GM18907 (cell line): ENCODE results near the gene IFIT1B.
A peak's percentile ranks its signal among the peaks of the same experiment; 100 is the strongest.
"Not testable (repeated sequence)": the region's sequence is repeated elsewhere in the genome, so short reads cannot be mapped to it uniquely, and the experiment has no call there.

Experiments used
- ATAC-seq: cut with Tn5 transposase; IDR thresholded peaks from one replicate; pipeline ENCODE4 v1.9.1; 2021; ENCODE audit warnings: mild to moderate bottlenecking, moderate library complexity; ENCODE audit not compliant: unreplicated experiment

The IFIT1B gene

DNA sequence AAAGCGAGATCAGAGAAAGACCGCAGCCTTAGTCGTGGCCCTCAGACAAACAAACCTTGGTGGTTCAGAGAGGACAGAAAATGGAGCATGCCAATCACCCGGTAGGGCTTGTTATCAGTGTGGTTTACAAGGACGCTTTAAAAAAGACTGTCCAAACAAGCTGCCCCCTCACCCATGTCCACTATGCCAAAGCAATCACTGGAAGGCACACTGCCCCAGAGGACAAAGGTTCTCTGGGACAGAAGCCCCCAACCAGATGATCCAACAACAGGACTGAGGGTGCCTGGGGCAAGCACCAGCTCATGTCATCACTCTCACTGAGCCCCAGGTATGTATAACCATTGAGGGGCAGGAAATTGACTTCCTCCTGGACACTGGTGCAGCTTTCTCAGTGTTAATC is 31.4 kb downstream of the IFIT1B start:
- not testable (repeated sequence) for ATAC-seq

DNA sequence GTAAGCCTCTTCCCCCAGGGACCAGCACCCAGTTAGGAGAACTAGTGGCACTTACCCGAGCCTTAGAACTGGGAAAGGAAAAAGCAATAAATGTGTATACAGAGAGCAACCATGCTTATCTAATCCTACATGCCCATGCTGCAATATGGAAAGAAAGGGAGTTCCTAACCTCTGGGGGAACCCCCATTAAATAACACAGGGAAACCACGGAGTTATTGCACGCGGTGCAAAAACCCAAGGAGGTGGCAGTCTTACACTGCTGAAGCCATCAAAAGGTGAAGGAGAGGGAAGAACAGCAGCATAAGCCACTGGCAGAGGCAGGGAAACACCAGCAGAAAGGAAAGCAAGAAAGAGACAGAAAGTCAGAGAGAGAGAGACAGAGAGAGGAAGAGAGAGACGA is 32.7 kb downstream of the IFIT1B start:
- ATAC-seq: not testable (repeated sequence)

DNA sequence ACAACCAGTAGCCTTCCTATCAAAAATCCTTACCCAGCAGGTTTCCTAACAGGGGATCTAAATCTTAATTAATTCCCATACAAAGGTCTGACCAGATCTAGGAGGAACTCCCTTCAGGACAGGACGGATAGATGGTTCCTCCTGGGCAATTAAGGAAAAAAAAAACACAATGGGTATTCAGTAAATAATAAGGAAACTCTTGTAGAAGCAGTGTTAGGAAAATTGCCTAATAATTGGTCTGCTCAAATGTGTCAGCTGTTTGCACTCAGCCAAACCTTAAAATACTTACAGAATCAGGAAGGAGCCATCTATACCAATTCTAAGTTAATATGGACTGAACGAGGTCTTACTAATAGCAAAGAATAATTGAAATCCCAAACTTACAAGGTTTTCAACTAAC is 33.3 kb downstream of the IFIT1B start:
- not testable (repeated sequence) for ATAC-seq

DNA sequence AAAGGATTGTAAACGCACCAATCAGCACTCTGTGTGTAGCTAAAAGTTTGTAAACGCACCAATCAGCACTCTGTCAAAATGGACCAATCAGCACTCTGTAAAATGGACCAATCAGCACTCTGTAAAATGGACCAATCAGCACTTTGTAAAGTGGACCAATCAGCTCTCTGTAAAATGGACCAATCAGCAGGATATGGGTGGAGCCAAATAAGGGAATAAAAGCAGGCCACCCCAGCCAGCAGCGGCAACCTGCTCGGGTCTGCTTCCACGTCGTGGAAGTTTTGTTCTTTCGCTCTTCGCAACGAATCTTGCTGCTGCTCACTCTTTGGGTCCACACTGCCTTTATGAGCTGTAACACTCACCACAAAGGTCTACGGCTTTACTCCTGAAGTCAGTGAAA is 34.4 kb downstream of the IFIT1B start:
- ATAC-seq: not testable (repeated sequence)

DNA sequence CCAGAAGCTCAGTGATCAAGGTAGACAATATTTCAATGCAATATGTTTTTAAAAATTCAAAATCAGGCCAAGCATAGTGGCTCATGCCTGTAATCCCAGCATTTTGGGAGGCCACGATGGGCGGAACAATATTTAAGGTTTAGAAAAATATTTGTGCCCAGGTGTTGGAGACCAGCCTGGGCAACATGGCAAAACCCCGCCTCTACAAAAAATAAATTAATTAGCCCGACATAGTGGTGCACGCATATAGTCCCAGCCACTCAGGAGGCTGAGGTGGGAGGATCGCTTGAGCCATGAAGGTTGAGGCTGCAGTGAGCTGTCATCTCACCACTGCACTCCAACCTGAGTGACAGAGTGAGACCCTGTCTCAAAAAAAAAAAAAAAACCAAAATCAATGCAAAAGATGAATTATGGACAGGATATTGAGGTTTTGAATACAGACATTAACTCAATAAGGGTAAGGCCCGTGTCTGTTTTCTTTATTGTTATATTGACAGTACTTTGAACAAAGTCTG is 35.6 kb downstream of the IFIT1B start:
- no peak for ATAC-seq

DNA sequence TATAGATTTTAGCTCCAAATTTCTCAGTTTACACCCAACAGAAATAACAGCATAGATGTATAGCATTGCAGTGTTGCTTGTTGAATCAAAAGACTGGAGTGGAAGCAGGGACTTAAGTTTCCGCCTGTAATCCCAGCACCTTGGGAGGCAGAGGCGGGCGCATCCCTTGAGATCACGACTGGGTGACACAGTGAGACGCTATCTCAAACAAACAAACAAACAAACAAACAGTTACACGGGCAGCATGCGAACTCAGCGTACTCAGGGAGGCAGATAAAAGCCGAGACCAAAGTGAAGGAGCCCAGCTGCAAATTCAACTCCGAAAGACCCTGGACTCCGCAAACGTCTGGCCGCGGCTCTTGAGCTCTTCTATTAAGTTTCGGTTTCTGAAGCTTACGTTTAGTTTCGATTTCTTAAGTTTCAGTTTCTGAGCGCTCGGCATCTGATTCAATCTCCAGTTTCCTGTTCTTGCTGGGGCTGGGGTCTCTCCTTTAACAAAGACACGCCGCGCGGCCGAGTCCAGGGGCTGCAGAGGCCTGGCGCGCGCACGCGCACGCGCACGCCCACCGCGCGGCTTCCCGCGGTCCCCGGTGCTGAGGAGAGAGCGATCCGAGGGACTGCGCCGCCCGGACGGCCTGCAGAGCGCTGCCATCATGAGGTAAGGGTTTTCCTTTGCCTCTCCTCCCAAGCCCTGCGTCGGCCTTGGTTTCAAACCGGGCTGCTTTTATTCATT is 36.5 kb downstream of the IFIT1B start, which contains the start of gene IFIT5:
IFIT5 (plus strand) TSS at position 423 of the 733 bp plus-strand sequence; CDS start at position 654, 231 bp downstream.
- ATAC-seq: peak; percentile 80

DNA sequence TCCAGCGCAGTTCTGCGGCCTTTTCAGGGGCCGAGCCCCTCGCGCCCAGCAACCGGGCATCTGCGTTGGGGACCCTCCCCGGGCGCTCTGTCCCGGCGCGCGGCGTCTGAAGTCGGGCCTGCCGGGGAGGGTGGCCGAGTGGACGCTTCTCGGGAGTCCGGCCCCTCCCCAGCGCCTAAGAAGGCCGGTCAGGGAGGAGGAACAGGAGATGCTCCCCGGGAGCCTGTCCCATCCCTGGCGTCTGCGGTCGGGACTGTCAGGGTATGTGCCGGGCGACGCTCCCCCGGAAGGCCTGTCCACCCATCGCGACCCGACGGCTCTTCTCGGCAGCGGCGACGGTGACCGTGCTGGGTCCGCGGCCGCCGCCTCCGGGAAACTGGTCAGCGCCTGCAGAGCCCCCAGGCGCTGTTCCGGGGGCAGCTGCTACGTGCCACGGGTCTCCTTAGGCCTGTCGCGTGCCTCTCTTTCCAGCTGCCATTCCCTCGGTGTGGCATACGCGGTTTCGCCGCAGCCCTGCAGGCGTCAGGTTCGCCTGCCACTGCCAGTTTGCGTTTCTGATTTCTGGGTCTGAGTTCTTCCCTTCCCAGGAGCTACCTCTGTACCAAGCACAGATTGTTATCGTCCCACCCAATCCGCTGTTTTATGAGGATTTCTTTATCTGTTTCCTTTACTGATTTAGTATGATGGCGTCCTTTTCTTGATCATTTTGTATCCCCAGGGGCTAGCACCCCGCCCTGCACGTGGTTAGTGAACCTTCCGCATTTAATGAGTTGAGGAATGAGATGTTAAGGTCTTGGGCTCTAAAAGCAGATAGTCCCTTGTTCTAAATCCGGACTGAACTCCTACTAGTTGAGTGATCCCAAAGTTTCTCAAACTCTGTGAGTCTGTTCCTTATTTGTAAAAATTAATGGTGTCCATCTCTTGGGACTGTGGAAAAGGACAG is 37.3 kb downstream of the IFIT1B start:
- peak; percentile 43 for ATAC-seq

DNA sequence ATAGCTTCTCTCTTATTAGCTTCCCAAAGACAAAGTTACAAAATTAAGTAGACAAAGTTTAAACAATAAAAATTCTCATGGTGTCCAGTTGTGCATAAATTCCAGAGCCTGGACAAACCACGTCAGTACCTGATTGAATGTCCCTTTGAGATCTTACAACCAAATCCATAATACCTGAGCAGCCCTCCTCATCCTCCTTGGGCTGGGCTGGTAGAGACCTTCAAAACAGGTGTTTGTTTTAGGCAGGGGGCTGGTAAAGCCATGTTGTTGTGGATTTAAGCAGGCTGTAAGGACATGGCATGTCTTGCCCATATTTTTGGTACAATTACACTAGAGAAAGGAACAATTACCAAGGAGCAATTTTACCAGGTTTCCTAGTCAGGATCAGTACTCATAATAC is 38.6 kb downstream of the IFIT1B start:
- no peak for ATAC-seq

DNA sequence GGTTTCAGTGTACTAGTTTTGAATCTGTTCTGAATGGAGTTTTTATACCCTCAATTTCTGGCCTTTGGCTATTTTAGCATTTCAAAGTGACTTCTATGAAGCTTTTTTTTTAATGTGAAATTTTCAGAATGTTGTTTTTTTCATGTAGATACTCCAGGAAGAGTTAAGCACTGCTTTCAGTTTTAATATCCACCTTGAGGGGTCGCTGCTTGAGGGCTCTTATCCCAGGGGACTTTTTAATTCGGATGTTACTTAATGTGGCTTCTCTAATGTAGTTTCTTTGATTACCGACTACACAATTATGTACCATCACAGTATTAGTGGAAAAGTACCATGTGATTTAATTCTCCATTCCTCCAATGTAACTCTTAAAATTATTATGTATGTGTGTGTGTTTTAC is 41.7 kb downstream of the IFIT1B start:
- no peak for ATAC-seq

DNA sequence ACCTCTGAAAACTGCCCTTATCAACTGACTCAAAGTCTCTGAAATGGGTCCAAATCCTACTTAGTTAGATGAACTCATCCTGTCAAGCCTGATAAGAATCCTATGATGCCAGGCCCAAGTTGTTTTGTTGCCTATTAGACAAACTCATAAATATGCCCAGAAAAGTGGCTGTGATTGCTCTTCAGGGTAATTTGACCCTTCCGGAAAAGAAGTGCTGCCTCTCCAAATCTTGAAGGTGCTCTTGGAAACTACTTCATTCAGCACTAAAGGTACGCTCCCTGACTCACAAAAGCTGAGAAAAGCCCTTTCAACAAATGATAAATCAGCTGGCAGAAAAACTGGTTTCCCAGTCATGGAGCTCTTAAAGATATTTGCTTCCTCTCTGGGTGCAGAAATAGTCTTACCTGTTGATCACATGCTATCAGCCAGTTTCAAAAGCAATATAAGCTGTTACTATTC is 43.2 kb downstream of the IFIT1B start:
- no peak for ATAC-seq

DNA sequence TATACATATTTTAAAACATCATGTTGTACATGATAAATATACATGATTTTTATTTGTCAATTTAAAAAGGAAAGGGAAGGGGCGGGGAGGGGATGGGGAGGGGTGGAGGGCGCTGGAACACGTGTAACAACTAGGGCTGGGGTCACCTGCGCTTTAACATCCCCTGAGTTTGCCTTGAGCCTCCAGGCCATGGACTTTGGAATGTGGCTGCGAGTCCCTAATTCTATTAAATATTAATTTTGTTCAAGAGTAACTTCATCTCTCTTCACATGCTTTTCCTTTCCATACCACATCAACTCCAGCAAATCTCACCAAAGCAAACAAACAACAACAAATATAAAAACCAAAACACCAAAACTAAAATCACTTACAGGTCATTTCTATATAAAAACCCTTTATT is 47.1 kb downstream of the IFIT1B start:
- no peak for ATAC-seq

DNA sequence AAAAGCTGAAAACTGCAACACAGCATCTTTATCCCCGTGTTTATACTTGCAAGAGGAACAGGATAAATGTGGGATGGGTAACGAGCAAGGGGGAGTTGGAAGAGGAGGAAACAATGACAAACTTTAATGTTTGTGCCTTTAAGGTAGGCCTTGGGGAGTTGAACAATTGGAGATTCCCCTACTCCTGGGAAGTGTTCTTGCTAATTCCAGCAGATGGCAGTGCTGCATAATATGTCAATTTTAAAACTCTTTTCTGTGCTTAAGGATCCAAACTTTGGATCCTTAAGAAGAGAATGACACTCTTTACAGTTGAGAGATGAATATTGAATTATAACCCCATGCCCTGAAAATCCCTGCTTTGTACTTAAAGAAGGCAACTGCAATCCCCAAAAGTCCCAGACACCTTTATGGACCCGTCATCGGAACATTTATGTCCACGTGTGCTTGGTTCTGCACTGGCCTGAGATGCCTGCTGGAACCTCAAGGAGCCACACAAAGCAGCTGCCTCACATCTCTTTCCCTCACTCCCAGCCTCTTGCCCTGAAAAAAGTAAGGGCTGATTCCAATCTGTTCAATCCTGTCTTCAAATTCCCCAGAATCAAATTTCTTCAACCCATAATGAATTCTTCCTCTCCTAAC is 48.5 kb downstream of the IFIT1B start:
- ATAC-seq: no peak

DNA sequence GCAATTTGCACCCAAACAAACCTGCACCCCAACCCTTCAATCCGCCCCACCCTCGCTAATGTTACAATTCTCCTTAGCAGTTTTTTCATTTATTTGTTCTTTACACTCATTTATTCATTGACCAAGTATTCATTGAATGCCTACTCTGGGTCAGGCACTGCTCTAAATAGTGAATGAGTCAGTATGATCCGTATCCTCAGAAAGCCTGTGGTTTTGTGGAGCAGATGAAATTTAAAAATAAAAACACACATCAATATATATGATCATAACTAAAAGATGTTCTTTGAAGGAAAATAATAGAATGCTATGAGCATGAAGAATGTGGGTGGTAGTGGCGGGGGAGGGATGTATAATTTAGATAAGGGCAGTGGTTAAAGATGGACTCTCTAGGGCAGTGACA is 49.8 kb downstream of the IFIT1B start:
- ATAC-seq: no peak

DNA sequence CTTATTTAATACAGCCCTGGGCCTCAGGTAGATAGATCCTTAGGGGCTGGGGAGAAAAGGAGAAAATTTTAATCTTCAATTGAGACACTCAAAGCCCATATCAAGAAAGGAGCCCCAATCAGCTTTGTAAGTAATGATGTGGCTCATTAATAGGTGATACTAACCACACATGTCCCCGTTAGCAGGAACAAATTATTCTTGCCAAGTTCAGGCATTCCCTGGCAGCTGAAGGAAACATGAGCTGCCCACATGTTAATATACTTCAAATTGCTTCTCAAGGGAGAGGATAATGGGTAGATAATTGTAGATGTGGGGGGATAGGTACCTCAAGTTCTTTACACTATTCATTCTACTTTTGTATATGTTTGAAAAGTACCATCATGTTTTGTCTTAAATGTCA is 51.0 kb downstream of the IFIT1B start:
- no peak for ATAC-seq

DNA sequence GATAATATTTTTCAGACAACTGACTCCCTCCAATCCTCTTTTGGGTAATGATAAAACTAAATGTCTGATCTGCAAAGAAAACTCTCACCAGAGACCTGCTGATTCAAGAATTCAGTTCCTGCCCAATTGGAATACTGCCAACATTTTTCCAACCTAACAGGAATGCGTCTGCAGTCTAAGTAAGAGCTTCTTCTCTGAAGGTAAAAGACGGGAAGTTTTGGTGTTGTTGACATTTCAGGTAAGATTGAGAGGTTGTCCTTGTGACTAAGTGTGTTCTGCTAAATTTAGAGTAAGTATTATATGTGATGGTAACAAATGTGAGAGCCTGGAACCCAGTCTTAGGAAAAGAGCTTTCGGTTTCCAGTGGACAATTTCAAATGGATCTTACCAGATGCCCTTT is 54.1 kb downstream of the IFIT1B start:
- ATAC-seq: no peak
